Measurements from ENCODE around the gene PRR36.

GRCh38 chr19:7829561-7830271, 44.5 kb downstream of the PRR36 start, which contains the start of gene EVI5L:
- TF ChIP-seq CTCF (IDR thresholded peaks at IDR 0.05) = no peak
- TF ChIP-seq POLR2A (IDR thresholded peaks at IDR 0.05) = no peak

Measured in sigmoid colon (tissue), 3 donors.